Measurements from ENCODE around the gene TKT.
A peak's percentile ranks its signal among the peaks of the same experiment; 100 is the strongest.
"Not testable (repeated sequence)": the region's sequence is repeated elsewhere in the genome, so short reads cannot be mapped to it uniquely, and the experiment has no call there.

Gene TKT

GRCh38 chr3:53255775-53256703 lies at the start of gene TKT:
TKT (minus strand) TSS chr3:53256022; CDS start chr3:53255942, 80 bp downstream.
- peak within 1 kb of the TSS; percentile 66 for H3K4me3 ChIP-seq (ENCODE audit: low read depth, low read length)
- no peak for TF ChIP-seq CTCF (IDR thresholded peaks at IDR 0.05; ENCODE audit: low read depth, low read length, missing control alignments)
- in situ Hi-C loops (cut with HindIII; ENCODE audit: low sequenced_read_pairs), result no loop called here
- peak; percentile 53 for DNase-seq (ENCODE audit: low read depth)

- no peak for DNase-seq (ENCODE audit: low read depth)
- in situ Hi-C loops (cut with HindIII; ENCODE audit: low sequenced_read_pairs), result no loop called here
- no peak for TF ChIP-seq CTCF (IDR thresholded peaks at IDR 0.05; ENCODE audit: low read depth, low read length, missing control alignments)
- no peak overlapping the region for H3K4me3 ChIP-seq (ENCODE audit: low read depth, low read length)
Measured at GRCh38 chr3:53303957-53304356, 48.1 kb upstream of the TKT start.

- no peak for TF ChIP-seq CTCF (IDR thresholded peaks at IDR 0.05; ENCODE audit: low read depth, low read length, missing control alignments)
- in situ Hi-C loops (cut with HindIII; ENCODE audit: low sequenced_read_pairs), result no loop called here
- DNase-seq (ENCODE audit: low read depth), result no peak
- H3K4me3 ChIP-seq (ENCODE audit: low read depth, low read length), result no peak overlapping the region
Measured at GRCh38 chr3:53303549-53303948, 47.7 kb upstream of the TKT start.

- no peak overlapping the region for H3K4me3 ChIP-seq (ENCODE audit: low read depth, low read length)
- no peak for DNase-seq (ENCODE audit: low read depth)
- TF ChIP-seq CTCF (IDR thresholded peaks at IDR 0.05; ENCODE audit: low read depth, low read length, missing control alignments), result no peak
- in situ Hi-C loops (cut with HindIII; ENCODE audit: low sequenced_read_pairs), result no loop called here
Measured at GRCh38 chr3:53300826-53301225, 45.0 kb upstream of the TKT start.

- H3K4me3 ChIP-seq (ENCODE audit: low read depth, low read length); in situ Hi-C loops (cut with HindIII; ENCODE audit: low sequenced_read_pairs): not testable (repeated sequence)
- DNase-seq (ENCODE audit: low read depth), result peak; percentile 36
- TF ChIP-seq CTCF (IDR thresholded peaks at IDR 0.05; ENCODE audit: low read depth, low read length, missing control alignments), result peak; percentile 75
Measured at GRCh38 chr3:53299611-53300023, 43.8 kb upstream of the TKT start.

GRCh38 chr3:53295410-53295809 lies 39.6 kb upstream of the TKT start:
- TF ChIP-seq CTCF (IDR thresholded peaks at IDR 0.05; ENCODE audit: low read depth, low read length, missing control alignments), result no peak
- no peak overlapping the region for H3K4me3 ChIP-seq (ENCODE audit: low read depth, low read length)
- no peak for DNase-seq (ENCODE audit: low read depth)
- in situ Hi-C loops (cut with HindIII; ENCODE audit: low sequenced_read_pairs), result no loop called here

Data from astrocyte of the cerebellum (primary cell).